ENCODE data around the gene GRIA2.

GRIA2 gene

GRCh38 chr4:157219711-157220370 lies 687 bp upstream of the GRIA2 start:
- no peak for TF ChIP-seq TAF1 (IDR thresholded peaks at IDR 0.05; ENCODE audit: borderline replicate concordance, insufficient read depth, low read length)
- no peak for TF ChIP-seq REST (IDR thresholded peaks at IDR 0.05; ENCODE audit: insufficient read depth in 1 of 2, low read depth in 2 of 2, low read length in 2 of 2)
- TF ChIP-seq SIN3A (IDR thresholded peaks at IDR 0.05; ENCODE audit: borderline replicate concordance, insufficient read depth, low read length), result no peak
- TF ChIP-seq FOXP2 (optimal IDR thresholded peaks at IDR 0.05; ENCODE audit: borderline replicate concordance, extremely low read depth, extremely low read length, insufficient read depth), result no peak
- no peak for TF ChIP-seq POLR2AphosphoS5 (IDR thresholded peaks at IDR 0.05; ENCODE audit: low read depth, low read length)

GRCh38 chr4:157221426-157221894 lies 932 bp downstream of the GRIA2 start:
- TF ChIP-seq TAF1 (IDR thresholded peaks at IDR 0.05; ENCODE audit: borderline replicate concordance, insufficient read depth, low read length) (no peak), REST (IDR thresholded peaks at IDR 0.05; ENCODE audit: insufficient read depth in 1 of 2, low read depth in 2 of 2, low read length in 2 of 2) (no peak)

- TF ChIP-seq FOXP2 (optimal IDR thresholded peaks at IDR 0.05; ENCODE audit: borderline replicate concordance, extremely low read depth, extremely low read length, insufficient read depth) (no peak), REST (IDR thresholded peaks at IDR 0.05; ENCODE audit: insufficient read depth in 1 of 2, low read depth in 2 of 2, low read length in 2 of 2) (no peak), TAF1 (IDR thresholded peaks at IDR 0.05; ENCODE audit: borderline replicate concordance, insufficient read depth, low read length) (no peak), SIN3A (IDR thresholded peaks at IDR 0.05; ENCODE audit: borderline replicate concordance, insufficient read depth, low read length) (no peak), POLR2AphosphoS5 (IDR thresholded peaks at IDR 0.05; ENCODE audit: low read depth, low read length) (no peak)
Observed at GRCh38 chr4:157221895-157222770, 1.6 kb downstream of the GRIA2 start.

GRCh38 chr4:157222771-157223160 lies 2.2 kb downstream of the GRIA2 start:
- no peak for TF ChIP-seq SIN3A (IDR thresholded peaks at IDR 0.05; ENCODE audit: borderline replicate concordance, insufficient read depth, low read length)
- TF ChIP-seq POLR2AphosphoS5 (IDR thresholded peaks at IDR 0.05; ENCODE audit: low read depth, low read length), result no peak
- TF ChIP-seq FOXP2 (optimal IDR thresholded peaks at IDR 0.05; ENCODE audit: borderline replicate concordance, extremely low read depth, extremely low read length, insufficient read depth), result no peak
- TF ChIP-seq REST (IDR thresholded peaks at IDR 0.05; ENCODE audit: insufficient read depth in 1 of 2, low read depth in 2 of 2, low read length in 2 of 2), result no peak
- no peak for TF ChIP-seq TAF1 (IDR thresholded peaks at IDR 0.05; ENCODE audit: borderline replicate concordance, insufficient read depth, low read length)

Measured in PFSK-1 (cell line).